ENCODE results near the gene EXOSC5. TPM values are rescaled to one million over a fixed set of nuclear protein-coding genes. Genes with fewer than 3 reads are reported as not detected.
A peak's percentile ranks its signal among the peaks of the same experiment; 100 is the strongest.

EXOSC5 gene
- total and polyA plus RNA-seq, 10 of the 15 experiments (the other 5 are each of a cell fraction or from before 2014, with no cell fraction given), result 15.8 to 123 (median 52.7) TPM

GRCh38 chr19:41367848-41368301 is 29.3 kb downstream of the EXOSC5 start (continued):
- no peak for TF ChIP-seq BCLAF1 (IDR thresholded peaks at IDR 0.05)
- no peak for TF ChIP-seq ZNF24 (IDR thresholded peaks at IDR 0.05)
- no peak for TF ChIP-seq SREBF1 (IDR thresholded peaks at IDR 0.05; ENCODE audit: low read length)
- 0 out of 2 replicates have a peak, but pooled peaks have one; percentile 19 for TF ChIP-seq GATAD2B (conservative IDR thresholded peaks at IDR 0.05; ENCODE audit: low read depth)
- TF ChIP-seq TBL1XR1 (IDR thresholded peaks at IDR 0.05; ENCODE audit: low read depth, low read length), result no peak
- no peak for TF ChIP-seq ZNF622 (IDR thresholded peaks at IDR 0.05)
- TF ChIP-seq MYC (IDR thresholded peaks at IDR 0.05; ENCODE audit: insufficient read depth, insufficient read length, insufficient replicate concordance, low read length, severe bottlenecking), result no peak
- TF ChIP-seq RB1 (IDR thresholded peaks at IDR 0.05; ENCODE audit: borderline replicate concordance), result no peak
- TF ChIP-seq ATF2 (IDR thresholded peaks at IDR 0.05; ENCODE audit: low read length), result no peak
- no peak for TF ChIP-seq E2F4 (IDR thresholded peaks at IDR 0.05; ENCODE audit: low read depth, low read length)
- TF ChIP-seq SKIL (IDR thresholded peaks at IDR 0.05; ENCODE audit: low read depth, poor library complexity, severe bottlenecking), result no peak
- no peak for TF ChIP-seq STAT1 (conservative IDR thresholded peaks at IDR 0.05)
- TF ChIP-seq CUX1 (IDR thresholded peaks at IDR 0.05; ENCODE audit: insufficient replicate concordance, low read depth, low read length), result no peak
- TF ChIP-seq NFYA (IDR thresholded peaks at IDR 0.05; ENCODE audit: borderline replicate concordance, low read depth, low read length), result no peak
- TF ChIP-seq CREB1 (IDR thresholded peaks at IDR 0.05; ENCODE audit: low read depth), result no peak
- no peak for TF ChIP-seq CBX3 (IDR thresholded peaks at IDR 0.05; ENCODE audit: borderline replicate concordance, low read depth)
- TF ChIP-seq KDM1A (IDR thresholded peaks at IDR 0.05; ENCODE audit: borderline replicate concordance), result no peak
- TF ChIP-seq POLR2A (IDR thresholded peaks at IDR 0.05; ENCODE audit: low read depth, low read length), result no peak

All from GM12878 (cell line).